Sigmoid colon (tissue), 4 donors: Measurements from ENCODE around the gene MLC1.

Experiments
- CTCF ChIP-seq, 4 experiments: fragments of 450-650 bp in 3 of 4; fragments of 200-600 bp in 1 of 4; IDR thresholded peaks; one replicate each; pipeline ENCODE4 v1.5.1; 2016 to 2019; ENCODE audit warnings: antibody characterized with exemption in 4 of 4, mild to moderate bottlenecking in 3 of 4, moderate library complexity in 2 of 4
- EP300 ChIP-seq, 4 donors: sonication (generic); formaldehyde crosslinking; IDR thresholded peaks; one replicate each; pipeline ENCODE4 v1.6.1; 2017; ENCODE audit warnings: antibody characterized with exemption in 4 of 4
- POLR2A ChIP-seq, 2 donors: fragments of 450-650 bp; IDR thresholded peaks; one replicate each; pipeline ENCODE4 v1.6.1; 2016; ENCODE audit warnings: antibody characterized with exemption in 2 of 2, mild to moderate bottlenecking in 2 of 2, moderate library complexity in 2 of 2
- POLR2AphosphoS5 ChIP-seq, 4 donors: sonication (generic); formaldehyde crosslinking; IDR thresholded peaks; one replicate each; pipeline ENCODE4 v1.6.1; 2017; ENCODE audit warnings: antibody characterized with exemption in 4 of 4

GRCh38 chr22:50083462-50084079 lies 1.7 kb downstream of the MLC1 start:
- TF ChIP-seq POLR2A (IDR thresholded peaks at IDR 0.05) (no peak), CTCF (IDR thresholded peaks at IDR 0.05) (no peak), POLR2AphosphoS5 (IDR thresholded peaks at IDR 0.05) (no peak), EP300 (IDR thresholded peaks at IDR 0.05) (no peak)
